Gastrocnemius medialis (tissue), 4 donors: ENCODE results near the gene GTSF1L. TPM values are rescaled to one million over a fixed set of nuclear protein-coding genes. Genes with fewer than 3 reads are reported as not detected.

Experiments used
- ATAC-seq, 2 donors: fragments of 150-250 bp; one replicate each; pipeline ENCODE4 v1.9.1; 2016
- DNase-seq, 2 donors: peaks; one replicate each; pipeline ENCODE4 v3.0.0-alpha.2; 2019
- H3K27ac ChIP-seq, 4 donors: fragments of 200-600 bp; sonication (generic); 1 replicate in 1 of 4; 2 replicates in 3 of 4; pipeline ENCODE4 v1.5.1; 2016 to 2018; ENCODE audit warnings: mild to moderate bottlenecking in 2 of 4, moderate library complexity in 1 of 4
- H3K27me3 ChIP-seq, 3 donors: fragments of 200-600 bp; sonication (generic) in 2 of 3; 1 replicate in 1 of 3; 2 replicates in 2 of 3; pipeline versions ENCODE4 v1.5.1 to v1.6.0; 2016 to 2019; ENCODE audit warnings: mild to moderate bottlenecking in 1 of 3, moderate library complexity in 1 of 3
- H3K36me3 ChIP-seq, 2 donors: fragments of 200-600 bp; sonication (generic) in 1 of 2; one replicate each; pipeline ENCODE4 v1.5.1; 2017 to 2018
- H3K4me1 ChIP-seq, 2 donors: fragments of 200-600 bp; sonication (generic) in 1 of 2; one replicate each; pipeline ENCODE4 v1.5.1; 2016 to 2017; ENCODE audit warnings: mild to moderate bottlenecking in 2 of 2
- H3K4me3 ChIP-seq, 4 donors: fragments of 200-600 bp; sonication (generic) in 3 of 4; 1 replicate in 1 of 4; 2 replicates in 3 of 4; pipeline ENCODE4 v1.5.1; 2016 to 2019; ENCODE audit warnings: mild to moderate bottlenecking in 2 of 4
- H3K9me3 ChIP-seq, 3 donors: fragments of 200-600 bp; sonication (generic) in 2 of 3; 1 replicate in 1 of 3; 2 replicates in 2 of 3; pipeline ENCODE4 v1.5.1; 2016 to 2019
- CTCF ChIP-seq, 5 experiments: fragments of 450-650 bp in 3 of 5; fragments of 200-600 bp in 2 of 5; sonication (generic) in 2 of 5; IDR thresholded peaks in 4 of 5; conservative IDR thresholded peaks in 1 of 5; 1 replicate in 4 of 5; 2 replicates in 1 of 5; pipeline ENCODE4 v1.5.1; 2016 to 2019; ENCODE audit warnings: antibody characterized with exemption in 5 of 5, mild to moderate bottlenecking in 3 of 5, moderate library complexity in 3 of 5
- POLR2A ChIP-seq, 2 donors: fragments of 450-650 bp; IDR thresholded peaks; one replicate each; pipeline ENCODE4 v1.6.1; 2017; ENCODE audit warnings: antibody characterized with exemption in 2 of 2, mild to moderate bottlenecking in 2 of 2, moderate library complexity in 2 of 2
- in situ Hi-C, 4 donors: fragments of 200-750 bp; cut with MboI; loops; one replicate each; pipeline versions ENCODE4 v1.15.0 to v1.8.0; 2017; ENCODE audit warnings: low sequenced_read_pairs in 4 of 4
- intact Hi-C: fragments of 100-400 bp; cut with DNase I; formaldehyde crosslinking; loops from one replicate; pipeline ENCODE4 v1.15.1; 2023; ENCODE audit warnings: low total_unique reads
- total RNA-seq, 4 donors: library from RNA; depleted of rRNA; stranded (reverse); fragments of >200 nt; gene quantifications; one replicate each; pipeline versions ENCODE4 v1.1.0 to v1.2.3, GENCODE V29; 2016

The GTSF1L gene
- total RNA-seq, 4 donors from 2014 or later = not detected

- Histone ChIP-seq H3K36me3 (no peaks in the 10 kb centered on the region), H3K4me3 (no peak overlapping the region), H3K4me1 (no peaks in the 10 kb centered on the region), H3K27me3 (no peaks in the 10 kb centered on the region), H3K9me3 (no peaks in the 10 kb centered on the region), H3K27ac (no peak overlapping the region)
- TF ChIP-seq POLR2A (IDR thresholded peaks at IDR 0.05) = no peak
- TF ChIP-seq CTCF (IDR thresholded peaks at IDR 0.05 in 4 of 5, conservative IDR thresholded peaks at IDR 0.05 in 1 of 5) = no peak
- DNase-seq (no peak), ATAC-seq (no peak)
- intact Hi-C loops = no loop called here
- in situ Hi-C loops = loop anchor here in 1 of 4 donors (25.0 kb wide), 1 partner anchor 89 kb away; no protein-coding TSS in a partner anchor
Measured at GRCh38 chr20:43723186-43723585, 3.6 kb downstream of the GTSF1L start.

GRCh38 chr20:43722153-43722505 lies 4.7 kb downstream of the GTSF1L start:
- no peaks in the 10 kb centered on the region for H3K27me3 ChIP-seq
- DNase-seq (no peak), ATAC-seq (no peak)
- TF ChIP-seq POLR2A (IDR thresholded peaks at IDR 0.05) (no peak), CTCF (IDR thresholded peaks at IDR 0.05 in 4 of 5, conservative IDR thresholded peaks at IDR 0.05 in 1 of 5) (no peak)
- no peak overlapping the region for H3K27ac ChIP-seq
- in situ Hi-C loops (loop anchor here in 1 of 4 donors (25.0 kb wide), 1 partner anchor 90 kb away; no protein-coding TSS in a partner anchor), intact Hi-C loops (no loop called here)
- H3K4me1 ChIP-seq = no peaks in the 10 kb centered on the region
- no peak overlapping the region for H3K4me3 ChIP-seq
- H3K9me3 ChIP-seq = no peaks in the 10 kb centered on the region
- H3K36me3 ChIP-seq = no peaks in the 10 kb centered on the region

- in situ Hi-C loops = loop anchor here in 1 of 4 donors (25.0 kb wide), 1 partner anchor 91 kb away; no protein-coding TSS in a partner anchor
- intact Hi-C loops = no loop called here
- Histone ChIP-seq H3K27me3 (no peaks in the 10 kb centered on the region), H3K9me3 (no peaks in the 10 kb centered on the region), H3K4me1 (no peaks in the 10 kb centered on the region), H3K27ac (no peak overlapping the region), H3K36me3 (no peaks in the 10 kb centered on the region), H3K4me3 (no peak overlapping the region)
- ATAC-seq (no peak), DNase-seq (no peak)
- no peak for TF ChIP-seq POLR2A (IDR thresholded peaks at IDR 0.05)
- no peak for TF ChIP-seq CTCF (IDR thresholded peaks at IDR 0.05 in 4 of 5, conservative IDR thresholded peaks at IDR 0.05 in 1 of 5)
Measured at GRCh38 chr20:43721429-43722152, 5.2 kb downstream of the GTSF1L start.

GRCh38 chr20:43721097-43721428 lies 5.7 kb downstream of the GTSF1L start:
- H3K4me1 ChIP-seq = no peaks in the 10 kb centered on the region
- intact Hi-C loops (no loop called here), in situ Hi-C loops (loop anchor here in 1 of 4 donors (25.0 kb wide), 1 partner anchor 91 kb away; no protein-coding TSS in a partner anchor)
- DNase-seq (no peak), ATAC-seq (no peak)
- no peak for TF ChIP-seq POLR2A (IDR thresholded peaks at IDR 0.05)
- TF ChIP-seq CTCF (IDR thresholded peaks at IDR 0.05 in 4 of 5, conservative IDR thresholded peaks at IDR 0.05 in 1 of 5) = no peak
- no peak overlapping the region for H3K27ac ChIP-seq
- no peak overlapping the region for H3K4me3 ChIP-seq
- H3K27me3 ChIP-seq = no peaks in the 10 kb centered on the region
- H3K36me3 ChIP-seq = no peaks in the 10 kb centered on the region
- H3K9me3 ChIP-seq = no peaks in the 10 kb centered on the region
